NT2/D1 (cell line): ENCODE measurements around the gene SPDYC.
"Not testable (repeated sequence)": the region's sequence is repeated elsewhere in the genome, so short reads cannot be mapped to it uniquely, and the experiment has no call there.

Experiments
- SUZ12 ChIP-seq: IDR thresholded peaks from 2 replicates; pipeline ENCODE4 v1.6.1; 2011; ENCODE audit not compliant: insufficient read length, insufficient read depth; ENCODE audit errors: extremely low read depth
- YY1 ChIP-seq: IDR thresholded peaks from 2 replicates; pipeline ENCODE4 v1.6.1; 2011; ENCODE audit not compliant: insufficient read length, insufficient read depth
- ZNF274 ChIP-seq: IDR thresholded peaks from 2 replicates; pipeline ENCODE4 v1.6.1; 2011; ENCODE audit warnings: mild to moderate bottlenecking, low read depth, low read length

- TF ChIP-seq YY1, SUZ12, ZNF274: not testable (repeated sequence)
Observed at GRCh38 chr11:65150131-65150508, 19.9 kb upstream of the SPDYC start.
